HG03095 (cell line): Measurements from ENCODE around the gene IZUMO4.

Experiments
- ATAC-seq: cut with Tn5 transposase; IDR thresholded peaks from one replicate; pipeline ENCODE4 v1.9.1; 2021; ENCODE audit warnings: moderate library complexity; ENCODE audit not compliant: unreplicated experiment

The IZUMO4 gene

GRCh38 chr19:2142173-2142829, 45.6 kb downstream of the IZUMO4 start:
- ATAC-seq: no peak

- ATAC-seq: no peak
Observed at GRCh38 chr19:2144190-2144589, 47.5 kb downstream of the IZUMO4 start.

- ATAC-seq: no peak
Observed at GRCh38 chr19:2145831-2146241, 49.1 kb downstream of the IZUMO4 start.

- ATAC-seq: no peak
Observed at GRCh38 chr19:2148482-2149135, 51.9 kb downstream of the IZUMO4 start.
